HG03571 (cell line): ENCODE data around the gene CDH13.

ENCODE experiments used
- ATAC-seq: cut with Tn5 transposase; IDR thresholded peaks from one replicate; pipeline ENCODE4 v1.9.1; 2021; ENCODE audit not compliant: unreplicated experiment

The CDH13 gene

GRCh38 chr16:82773018-82773417 is 146.2 kb downstream of the CDH13 start:
- ATAC-seq, result no peak

- no peak for ATAC-seq
Measured at GRCh38 chr16:82776470-82777146, 149.8 kb downstream of the CDH13 start.

- no peak for ATAC-seq
Measured at GRCh38 chr16:82782715-82783251, 156.0 kb downstream of the CDH13 start.

- ATAC-seq, result no peak
Measured at GRCh38 chr16:82783933-82784572, 157.3 kb downstream of the CDH13 start.

- no peak for ATAC-seq
Measured at GRCh38 chr16:82784573-82784968, 157.8 kb downstream of the CDH13 start.

GRCh38 chr16:82788225-82788624 is 161.5 kb downstream of the CDH13 start:
- ATAC-seq, result no peak

GRCh38 chr16:82788919-82789318 is 162.2 kb downstream of the CDH13 start:
- no peak for ATAC-seq

- no peak for ATAC-seq
Measured at GRCh38 chr16:82792693-82793092, 165.9 kb downstream of the CDH13 start.

- no peak for ATAC-seq
Measured at GRCh38 chr16:82793528-82794245, 166.9 kb downstream of the CDH13 start.

GRCh38 chr16:82796047-82796446 is 169.3 kb downstream of the CDH13 start:
- no peak for ATAC-seq

- no peak for ATAC-seq
Measured at GRCh38 chr16:82801361-82801760, 174.6 kb downstream of the CDH13 start.

GRCh38 chr16:82805866-82806265 is 179.1 kb downstream of the CDH13 start:
- no peak for ATAC-seq

GRCh38 chr16:82807311-82807710 is 180.5 kb downstream of the CDH13 start:
- ATAC-seq, result no peak

GRCh38 chr16:82808036-82808435 is 181.3 kb downstream of the CDH13 start:
- no peak for ATAC-seq

- no peak for ATAC-seq
Measured at GRCh38 chr16:82810077-82810476, 183.3 kb downstream of the CDH13 start.

GRCh38 chr16:82814059-82814458 is 187.3 kb downstream of the CDH13 start:
- no peak for ATAC-seq

- no peak for ATAC-seq
Measured at GRCh38 chr16:82819286-82819685, 192.5 kb downstream of the CDH13 start.

- ATAC-seq, result no peak
Measured at GRCh38 chr16:82820855-82821254, 194.1 kb downstream of the CDH13 start.

GRCh38 chr16:82824408-82824807 is 197.6 kb downstream of the CDH13 start:
- no peak for ATAC-seq

- ATAC-seq, result no peak
Measured at GRCh38 chr16:82829301-82829700, 202.5 kb downstream of the CDH13 start.

- ATAC-seq, result no peak
Measured at GRCh38 chr16:82830944-82831343, 204.2 kb downstream of the CDH13 start.

- no peak for ATAC-seq
Measured at GRCh38 chr16:82832821-82833220, 206.1 kb downstream of the CDH13 start.
